Chondrocyte (in vitro differentiated cells): ENCODE results near the gene ZFHX2. TPM values are rescaled to one million over a fixed set of nuclear protein-coding genes. Genes with fewer than 3 reads are reported as not detected.

Source experiments
- DNase-seq: peaks from one replicate; pipeline ENCODE4 v3.0.0; 2021; ENCODE audit warnings: mixed read lengths, low spot score
- H3K27ac Mint-ChIP-seq: one replicate; pipeline ENCODE4 v1.8.0; 2021; ENCODE audit warnings: mild to moderate bottlenecking, moderate library complexity, mixed read lengths; ENCODE audit not compliant: unreplicated experiment
- H3K27me3 Mint-ChIP-seq: 2 replicates; pipeline ENCODE4 v1.8.0; 2021; ENCODE audit warnings: low read depth, mixed read lengths
- H3K36me3 Mint-ChIP-seq: 2 replicates; pipeline ENCODE4 v1.8.0; 2021; ENCODE audit warnings: low read depth, mixed read lengths
- H3K4me1 Mint-ChIP-seq: 2 replicates; pipeline ENCODE4 v1.8.0; 2021; ENCODE audit warnings: low read depth, mild to moderate bottlenecking, mixed read lengths
- H3K4me3 Mint-ChIP-seq: one replicate; pipeline ENCODE4 v1.8.0; 2021; ENCODE audit warnings: mild to moderate bottlenecking, moderate library complexity, mixed read lengths; ENCODE audit not compliant: unreplicated experiment
- H3K9me3 Mint-ChIP-seq: 2 replicates; pipeline ENCODE4 v1.8.0; 2021; ENCODE audit warnings: low read depth, mixed read lengths
- total RNA-seq: library from RNA; stranded (reverse); gene quantifications from 3 replicates; pipeline ENCODE4 v1.2.1, GENCODE V29; 2021
- TF ChIP-seq, protein P1 (sequence below): fragments of 200-600 bp; sonication (generic); IDR thresholded peaks from 2 replicates; pipeline ENCODE4 v1.5.0; 2021; ENCODE audit warnings: antibody characterized with exemption, mild to moderate bottlenecking, moderate library complexity

The ZFHX2 gene
- total RNA-seq, 1 donor from 2014 or later: 11.8 TPM

DNA sequence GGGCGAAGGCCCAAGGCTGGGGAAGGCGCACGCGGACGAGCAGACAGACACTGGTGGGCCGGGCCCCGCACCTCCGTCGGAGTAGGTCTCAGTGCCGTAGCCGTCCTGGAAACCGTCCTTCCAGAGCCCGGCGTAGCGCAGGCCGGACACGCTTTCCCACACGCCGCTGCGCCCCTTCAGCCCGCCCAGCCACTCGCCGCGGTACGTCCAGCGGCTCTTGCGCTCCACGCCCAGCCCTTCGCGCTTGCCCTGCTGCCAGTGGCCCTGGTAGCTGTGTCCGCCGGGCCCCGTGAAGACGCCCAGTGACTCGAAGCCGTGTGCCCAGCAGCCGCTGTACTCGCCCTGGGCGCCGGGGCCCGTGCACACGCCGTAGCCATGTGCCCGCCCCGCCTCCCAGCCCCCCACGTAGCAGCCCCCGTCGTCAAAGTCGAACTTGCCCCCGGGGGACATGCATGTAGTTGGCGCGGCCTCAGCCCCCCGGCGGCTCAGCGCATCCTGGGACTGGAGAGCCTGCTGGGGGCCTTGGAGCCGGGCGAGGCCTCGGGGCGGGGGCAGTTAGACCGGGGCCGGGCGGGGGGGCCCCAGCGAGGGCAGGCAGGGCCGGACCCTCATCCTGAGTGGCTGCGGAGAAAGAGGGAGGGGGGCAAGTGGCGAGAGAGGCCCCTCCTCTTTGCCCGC, 25.6 kb upstream of the ZFHX2 start:
- H3K9me3 Mint-ChIP-seq: no peaks in the 10 kb centered on the region
- no peaks in the 10 kb centered on the region for H3K36me3 Mint-ChIP-seq
- H3K27me3 Mint-ChIP-seq: peaks cover 57% of the 10 kb centered on the region
- H3K27ac Mint-ChIP-seq: no peak overlapping the region
- TF ChIP-seq, protein P1, sequence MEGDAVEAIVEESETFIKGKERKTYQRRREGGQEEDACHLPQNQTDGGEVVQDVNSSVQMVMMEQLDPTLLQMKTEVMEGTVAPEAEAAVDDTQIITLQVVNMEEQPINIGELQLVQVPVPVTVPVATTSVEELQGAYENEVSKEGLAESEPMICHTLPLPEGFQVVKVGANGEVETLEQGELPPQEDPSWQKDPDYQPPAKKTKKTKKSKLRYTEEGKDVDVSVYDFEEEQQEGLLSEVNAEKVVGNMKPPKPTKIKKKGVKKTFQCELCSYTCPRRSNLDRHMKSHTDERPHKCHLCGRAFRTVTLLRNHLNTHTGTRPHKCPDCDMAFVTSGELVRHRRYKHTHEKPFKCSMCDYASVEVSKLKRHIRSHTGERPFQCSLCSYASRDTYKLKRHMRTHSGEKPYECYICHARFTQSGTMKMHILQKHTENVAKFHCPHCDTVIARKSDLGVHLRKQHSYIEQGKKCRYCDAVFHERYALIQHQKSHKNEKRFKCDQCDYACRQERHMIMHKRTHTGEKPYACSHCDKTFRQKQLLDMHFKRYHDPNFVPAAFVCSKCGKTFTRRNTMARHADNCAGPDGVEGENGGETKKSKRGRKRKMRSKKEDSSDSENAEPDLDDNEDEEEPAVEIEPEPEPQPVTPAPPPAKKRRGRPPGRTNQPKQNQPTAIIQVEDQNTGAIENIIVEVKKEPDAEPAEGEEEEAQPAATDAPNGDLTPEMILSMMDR: no peak
- H3K4me3 Mint-ChIP-seq: peak overlapping the region; percentile 41
- peaks cover 14% of the 10 kb centered on the region for H3K4me1 Mint-ChIP-seq
- DNase-seq: peak; percentile 74

DNA sequence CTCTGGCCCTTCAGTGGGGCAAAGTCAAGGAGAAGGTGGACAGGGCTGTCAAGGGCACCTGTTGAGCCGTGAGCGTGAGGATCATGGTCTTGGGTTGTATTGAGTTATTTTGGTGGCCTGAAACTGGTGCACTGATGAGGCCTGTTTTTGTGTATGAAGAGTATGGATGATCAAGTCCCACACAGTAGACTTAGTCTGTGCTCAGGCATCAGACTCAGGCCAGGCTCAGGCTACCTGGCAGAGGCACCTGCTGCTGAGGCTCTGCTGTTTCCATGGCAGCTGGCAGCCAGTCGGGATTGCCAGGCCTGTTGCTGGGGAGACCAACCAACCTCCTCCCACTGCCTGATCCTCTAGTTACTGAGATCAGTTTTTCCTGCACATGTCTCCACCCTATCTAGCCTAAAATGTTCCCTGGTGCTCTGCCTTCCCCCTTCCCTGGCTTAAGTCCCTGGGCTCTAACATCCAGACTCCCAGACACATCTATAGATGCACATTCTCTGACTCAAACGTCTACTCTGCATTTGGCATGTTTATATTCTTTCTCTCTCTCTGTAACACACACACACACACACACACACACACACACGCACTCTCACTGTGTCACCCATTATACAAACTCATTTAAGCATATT, 21.9 kb upstream of the ZFHX2 start:
- Mint-ChIP-seq H3K36me3 (no peaks in the 10 kb centered on the region), H3K27me3 (peaks cover 50% of the 10 kb centered on the region), H3K27ac (no peak overlapping the region), H3K4me1 (peaks cover 11% of the 10 kb centered on the region), H3K4me3 (no peak overlapping the region), H3K9me3 (no peaks in the 10 kb centered on the region)
- DNase-seq: peak; percentile 53
- TF ChIP-seq, protein P1: no peak

DNA sequence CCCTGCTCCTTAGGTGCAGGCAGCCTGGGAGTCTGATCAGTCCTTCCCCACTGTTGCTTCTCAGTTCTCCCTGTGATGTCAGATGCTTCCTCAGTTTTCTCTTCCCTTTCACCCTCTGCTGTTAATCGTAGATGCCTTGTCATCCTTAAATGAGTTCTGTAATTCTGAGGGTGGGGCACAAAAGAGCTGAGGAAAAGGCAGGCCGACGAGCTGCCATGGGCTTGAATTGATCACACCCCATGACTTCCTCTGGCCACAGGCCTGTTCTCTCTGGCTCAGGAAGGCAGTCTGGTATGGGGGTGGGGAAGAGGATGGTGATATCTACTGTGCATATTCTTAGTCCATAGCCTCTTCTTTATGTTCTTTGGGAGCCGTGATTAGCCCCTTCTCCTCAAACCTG, 21.3 kb upstream of the ZFHX2 start:
- Mint-ChIP-seq H3K27ac (no peak overlapping the region), H3K4me1 (peaks cover 13% of the 10 kb centered on the region), H3K27me3 (peaks cover 47% of the 10 kb centered on the region), H3K36me3 (no peaks in the 10 kb centered on the region), H3K4me3 (no peak overlapping the region), H3K9me3 (no peaks in the 10 kb centered on the region)
- DNase-seq: no peak
- TF ChIP-seq, protein P1: no peak

DNA sequence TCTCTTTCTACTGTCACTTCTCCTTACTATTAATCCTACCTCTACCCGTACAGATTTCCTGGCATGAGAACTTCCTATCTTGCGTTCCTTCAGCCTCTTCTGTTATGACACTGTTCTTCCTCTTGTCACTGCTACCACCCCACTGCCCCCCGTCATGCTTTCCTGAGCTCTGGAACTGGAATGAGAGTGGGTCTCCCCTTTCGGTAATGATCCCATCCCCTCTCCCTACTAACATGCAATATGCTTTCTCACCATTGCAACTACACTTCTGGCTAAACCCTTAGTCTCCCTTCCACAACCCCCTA, 20.9 kb upstream of the ZFHX2 start:
- no peak overlapping the region for H3K27ac Mint-ChIP-seq
- no peak overlapping the region for H3K4me3 Mint-ChIP-seq

DNA sequence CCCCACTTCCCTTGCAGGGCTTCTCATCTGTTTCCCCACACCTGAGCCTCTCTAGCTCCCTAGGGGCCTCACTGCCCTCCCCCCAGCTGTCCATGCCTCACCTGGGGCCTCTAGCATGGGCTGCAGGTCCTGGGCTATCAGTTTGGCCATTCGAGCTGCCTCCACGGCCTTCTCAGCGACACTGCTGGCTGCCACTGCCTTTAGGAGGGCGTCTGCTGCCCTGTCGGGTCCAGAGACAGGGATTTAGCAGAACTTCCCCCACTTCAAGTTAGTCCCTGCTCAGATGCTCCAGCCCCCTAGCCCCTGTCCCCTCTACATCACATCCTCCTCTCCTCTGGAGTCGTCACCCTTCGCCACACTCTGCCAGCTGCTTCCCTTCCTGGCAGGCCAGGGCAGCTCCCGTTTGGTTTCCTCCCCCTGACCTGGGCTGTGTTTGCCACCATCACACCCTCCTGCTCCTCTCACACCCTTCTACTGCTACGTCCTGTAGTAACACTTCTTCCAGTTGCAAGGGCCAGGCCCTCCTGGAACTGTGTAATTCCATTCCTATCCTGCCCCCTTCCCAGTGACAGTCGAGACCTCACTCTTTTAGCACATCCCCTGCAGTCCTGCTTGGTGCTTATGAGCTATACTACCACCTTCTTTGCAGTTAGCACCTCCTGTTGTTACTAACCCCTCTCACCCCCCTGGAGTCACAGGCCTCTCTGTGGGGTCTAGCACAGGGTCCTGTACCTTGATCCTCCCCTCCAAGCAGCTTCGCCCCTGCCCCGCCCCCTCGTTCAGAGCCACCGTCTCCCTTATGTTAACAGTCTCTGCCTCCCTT, 20.3 kb upstream of the ZFHX2 start:
- Mint-ChIP-seq H3K9me3 (no peaks in the 10 kb centered on the region), H3K4me3 (no peak overlapping the region), H3K4me1 (peaks cover 20% of the 10 kb centered on the region), H3K27me3 (peaks cover 44% of the 10 kb centered on the region), H3K36me3 (no peaks in the 10 kb centered on the region), H3K27ac (no peak overlapping the region)
- TF ChIP-seq, protein P1: no peak
- peak; percentile 62 for DNase-seq

More for the DNA sequence above, 20.9 kb upstream of the ZFHX2 start:
- Mint-ChIP-seq H3K9me3 (no peaks in the 10 kb centered on the region), H3K4me1 (peaks cover 16% of the 10 kb centered on the region), H3K27me3 (peaks cover 47% of the 10 kb centered on the region), H3K36me3 (no peaks in the 10 kb centered on the region)
- DNase-seq: no peak
- TF ChIP-seq, protein P1: no peak
